Ovary (tissue), 3 donors: ENCODE measurements around the gene MKLN1.

Experiments used
- CTCF ChIP-seq, 3 donors: fragments of 450-650 bp in 2 of 3; fragments of 200-600 bp in 1 of 3; IDR thresholded peaks; one replicate each; pipeline versions ENCODE4 v1.5.1 to v1.8.0; 2016 to 2022; ENCODE audit warnings: antibody characterized with exemption in 3 of 3, mild to moderate bottlenecking in 1 of 3
- EP300 ChIP-seq: sonication (generic); formaldehyde crosslinking; IDR thresholded peaks from one replicate; pipeline ENCODE4 v1.6.1; 2017; ENCODE audit warnings: antibody characterized with exemption
- POLR2A ChIP-seq: fragments of 450-650 bp; IDR thresholded peaks from one replicate; pipeline ENCODE4 v1.6.1; 2017; ENCODE audit warnings: antibody characterized with exemption, mild to moderate bottlenecking, moderate library complexity
- donor health status: DM: no; HTN: no; CAD: no.

GRCh38 chr7:131299074-131299473, 28.6 kb upstream of the MKLN1 start:
- TF ChIP-seq CTCF (IDR thresholded peaks at IDR 0.05): no peak
- no peak for TF ChIP-seq POLR2A
- no peak for TF ChIP-seq EP300
